NCI-H2227 treated with DMSO at 0.1 percent for 48 hours (cell line): ENCODE measurements around the gene KTN1.

ENCODE experiments used
- DNase-seq: peaks from one replicate; lab custom pipeline; 2025; lab: John Stamatoyannopoulos, UW

KTN1 gene

DNA sequence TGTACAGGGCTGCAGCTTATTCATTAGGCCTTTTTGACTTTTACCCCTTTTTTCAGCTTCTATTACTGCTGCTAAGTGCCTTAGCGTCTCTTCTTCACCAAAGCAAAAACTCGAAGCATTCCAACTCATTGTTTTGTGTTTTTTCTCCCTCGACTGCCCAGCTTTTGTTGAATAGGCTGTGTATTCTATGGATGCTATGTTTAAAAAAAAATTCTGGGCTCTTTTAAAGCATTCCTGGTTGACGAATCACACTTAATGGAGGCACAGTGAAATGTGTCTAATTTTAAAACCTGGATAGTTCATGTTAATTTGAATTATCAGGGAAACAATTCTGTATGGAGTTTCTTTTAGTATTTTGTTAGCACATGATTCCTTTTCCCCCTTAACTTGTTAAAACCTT is 29.7 kb downstream of the KTN1 start:
- no peak for DNase-seq

DNA sequence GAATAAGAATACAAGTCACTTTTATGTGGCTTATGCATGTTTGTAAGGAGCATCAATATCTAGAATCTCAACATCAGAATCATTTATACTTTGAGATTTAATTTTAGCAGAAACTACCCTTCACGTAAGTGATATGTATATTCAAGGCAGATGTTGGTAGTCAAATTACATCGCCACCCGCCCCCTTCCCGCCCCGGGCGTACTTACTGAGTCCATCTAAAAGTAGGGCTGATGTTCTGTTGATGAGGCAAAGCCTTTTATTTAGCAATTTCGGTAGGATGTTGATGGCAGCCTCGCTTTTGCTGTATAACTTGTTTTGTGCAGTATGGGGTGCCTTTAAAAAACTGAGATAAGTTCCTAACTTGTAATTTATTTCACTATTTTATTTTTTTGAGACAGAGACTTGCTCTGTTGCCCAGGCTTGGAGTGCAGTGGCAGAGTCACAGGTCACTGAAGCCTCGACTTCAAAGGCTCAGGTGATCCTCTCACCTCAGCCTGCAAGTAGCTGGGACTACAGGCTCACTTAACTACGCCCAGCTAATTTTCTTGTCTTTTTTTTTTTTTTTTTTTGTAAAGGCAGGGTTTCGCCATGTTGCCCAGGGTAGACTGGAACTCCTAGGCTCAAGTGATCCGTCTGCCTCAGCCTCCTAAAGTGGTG is 30.8 kb downstream of the KTN1 start:
- DNase-seq: no peak

DNA sequence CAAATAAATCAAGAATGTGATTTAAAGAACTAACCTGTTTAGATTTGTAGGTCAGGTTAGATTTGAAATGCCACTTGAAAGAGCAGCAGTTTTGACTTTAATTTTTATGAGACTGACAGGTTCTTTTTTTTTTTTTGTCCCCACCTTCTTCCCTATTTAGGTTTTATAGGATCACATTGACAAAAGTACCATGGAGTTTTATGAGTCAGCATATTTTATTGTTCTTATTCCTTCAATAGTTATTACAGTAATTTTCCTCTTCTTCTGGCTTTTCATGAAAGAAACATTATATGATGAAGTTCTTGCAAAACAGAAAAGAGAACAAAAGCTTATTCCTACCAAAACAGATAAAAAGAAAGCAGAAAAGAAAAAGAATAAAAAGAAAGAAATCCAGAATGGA is 31.9 kb downstream of the KTN1 start:
- no peak for DNase-seq

DNA sequence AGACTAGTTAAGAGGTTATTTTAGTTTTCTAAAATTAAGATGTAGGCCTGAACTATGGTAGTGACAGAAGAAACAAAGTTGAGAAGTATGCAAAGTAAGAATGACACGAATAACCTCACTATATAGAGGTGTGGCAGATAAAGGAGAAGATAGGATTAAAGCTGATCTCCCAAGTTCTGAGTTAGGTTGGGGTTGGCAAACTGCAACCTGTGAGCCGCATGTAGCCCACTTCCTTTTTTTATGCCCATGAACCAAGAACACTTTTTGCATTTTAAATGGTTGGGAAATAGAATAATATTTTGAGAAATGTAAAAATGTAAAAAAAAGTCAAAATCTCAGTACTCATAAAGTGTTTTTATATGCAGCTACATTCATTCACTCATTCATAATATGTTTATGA is 34.3 kb downstream of the KTN1 start:
- no peak for DNase-seq

DNA sequence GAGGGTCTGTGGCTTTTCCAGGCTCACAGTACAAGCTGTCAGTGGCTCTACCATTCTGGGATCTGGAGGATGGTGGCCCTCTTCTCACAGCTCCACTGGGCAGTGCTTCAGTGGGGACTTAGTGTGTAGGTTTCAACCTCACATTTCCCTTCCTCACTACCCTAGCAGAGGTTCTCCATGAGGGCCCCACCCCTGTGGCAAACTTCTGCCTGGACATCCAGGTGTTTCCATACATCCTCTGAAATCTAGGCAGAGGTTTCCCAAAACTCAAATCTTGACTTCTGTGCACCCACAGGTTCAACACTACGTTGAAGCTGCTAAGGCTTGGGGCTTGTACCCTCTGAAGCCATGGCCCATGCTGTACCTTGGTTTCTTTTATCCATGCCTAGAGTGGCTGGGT is 40.3 kb downstream of the KTN1 start:
- DNase-seq: no peak

DNA sequence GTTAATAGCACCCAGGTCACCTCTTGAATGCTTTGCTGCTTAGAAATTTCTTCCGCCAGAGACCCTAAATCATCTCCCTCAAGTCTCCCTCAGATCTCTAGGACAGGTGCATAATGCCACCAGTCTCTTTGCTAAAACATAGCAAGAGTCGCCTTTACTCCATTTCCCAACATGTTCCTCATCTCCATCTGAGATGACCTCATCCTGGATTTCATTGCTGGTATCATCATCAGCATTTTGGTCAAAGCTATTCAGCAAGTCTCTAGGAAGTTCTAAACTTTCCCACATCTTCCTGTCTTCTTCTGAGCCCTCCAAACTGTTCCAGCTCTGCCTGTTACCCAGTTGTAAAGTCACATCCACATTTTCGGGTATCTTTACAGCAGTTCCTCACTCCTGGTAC is 41.0 kb downstream of the KTN1 start:
- DNase-seq: no peak

DNA sequence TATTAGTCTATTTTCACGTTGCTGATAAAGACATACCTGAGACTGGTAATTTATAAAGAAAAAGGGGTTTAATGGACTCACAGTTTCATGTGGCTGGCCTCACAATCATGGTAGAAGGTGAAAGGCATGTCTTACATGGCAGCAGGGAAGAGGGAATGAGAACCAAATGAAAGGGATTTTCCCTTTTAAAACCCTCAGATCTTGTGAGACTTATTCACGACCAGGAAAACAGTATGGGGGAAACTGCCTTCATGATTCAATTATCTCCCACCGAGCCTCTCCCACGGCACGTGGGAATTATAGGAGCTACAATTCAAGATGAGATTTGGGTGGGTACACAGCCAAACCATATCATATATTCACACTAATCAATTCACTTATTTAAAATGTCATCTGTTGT is 41.4 kb downstream of the KTN1 start:
- no peak for DNase-seq

DNA sequence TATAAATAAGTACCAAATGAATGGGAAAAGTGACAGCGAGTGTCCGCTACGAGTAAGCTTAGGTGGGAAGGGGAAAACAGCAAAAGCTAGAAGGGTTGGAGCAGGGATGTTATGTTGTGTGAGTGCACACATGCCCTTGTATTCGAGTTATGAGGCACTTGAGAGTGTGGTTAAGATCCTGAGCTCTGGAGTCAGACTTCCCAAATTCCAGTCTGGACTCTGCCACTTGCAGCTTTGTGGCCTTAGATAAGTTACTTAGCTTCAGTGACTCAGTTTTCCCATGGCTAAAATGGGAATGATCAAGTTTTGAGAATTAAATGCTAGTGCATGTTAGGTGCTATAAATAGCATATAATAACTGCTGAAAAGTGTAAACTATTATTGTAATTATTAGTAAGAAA is 44.9 kb downstream of the KTN1 start:
- DNase-seq: no peak

DNA sequence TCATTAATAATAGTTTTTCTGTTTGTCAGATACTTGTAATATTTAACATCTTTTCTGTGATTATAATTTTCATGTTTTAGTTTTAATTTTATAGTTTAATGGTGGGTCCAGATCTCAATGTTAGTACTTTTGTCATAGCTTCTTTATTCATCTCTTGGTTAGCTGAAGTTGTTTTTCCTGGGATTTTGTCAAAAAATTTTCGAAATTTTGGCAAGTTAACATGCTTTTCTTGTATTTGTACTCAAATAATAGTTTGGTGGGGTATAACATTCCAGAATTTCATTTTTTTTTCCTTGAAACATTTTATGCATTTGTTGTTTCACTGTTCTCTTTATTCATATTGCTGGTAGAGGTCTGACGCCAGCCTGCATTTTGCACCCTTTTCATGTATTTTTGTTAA is 45.5 kb downstream of the KTN1 start:
- DNase-seq: no peak

DNA sequence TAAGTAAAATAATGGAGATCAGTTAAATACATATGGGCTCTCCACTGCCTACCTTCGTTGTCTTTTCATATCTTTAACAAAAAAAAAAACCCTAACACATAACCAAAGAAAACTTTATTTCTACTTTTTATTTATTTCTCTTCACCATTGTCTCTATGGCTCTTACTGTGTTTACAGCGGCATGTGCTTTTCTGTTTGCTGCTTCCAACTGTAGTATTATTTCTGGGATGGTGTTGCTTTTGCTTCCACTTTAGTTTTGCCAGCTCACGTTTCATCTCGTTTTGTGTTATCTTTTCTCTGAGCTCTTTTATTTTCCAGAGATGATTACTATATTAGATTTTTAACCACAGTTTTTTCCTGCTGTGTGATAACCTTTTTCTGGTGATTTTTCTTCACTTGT is 46.1 kb downstream of the KTN1 start:
- DNase-seq: no peak

DNA sequence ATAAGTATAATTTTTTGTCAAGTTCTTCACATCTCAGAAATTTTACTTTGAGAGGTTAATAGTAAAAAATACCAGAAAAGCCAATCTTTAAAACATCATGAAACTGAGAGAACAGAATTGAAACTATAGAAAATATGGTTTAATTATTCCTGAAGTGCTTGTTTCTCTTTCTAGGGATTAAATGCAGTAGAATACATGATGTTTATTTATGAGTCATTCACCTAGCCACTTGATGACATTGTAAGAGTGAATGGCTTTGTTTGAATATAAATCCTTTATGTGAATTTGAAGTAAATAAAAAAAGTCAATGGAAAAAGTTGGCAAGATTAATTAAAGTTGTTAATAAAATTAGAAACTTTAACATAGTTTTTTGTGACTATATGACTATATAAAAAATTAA is 48.4 kb downstream of the KTN1 start:
- no peak for DNase-seq

DNA sequence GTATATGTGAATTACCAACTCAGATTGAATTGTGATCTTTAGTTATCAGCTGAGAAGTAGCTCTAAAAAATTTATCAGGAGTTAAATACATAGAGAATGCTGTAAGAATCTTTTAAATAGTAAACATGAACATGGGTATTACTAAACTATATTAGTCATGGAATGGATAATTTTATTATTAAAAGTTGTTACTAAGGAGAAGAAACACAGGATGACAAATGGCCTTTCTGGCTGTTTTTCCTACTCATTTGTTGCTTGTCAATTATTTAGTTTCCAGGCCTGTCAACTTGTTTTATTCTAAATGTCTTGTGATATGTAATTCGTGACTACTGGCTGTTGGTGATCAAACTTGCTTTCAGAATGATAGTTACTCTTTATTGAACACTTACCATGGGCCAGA is 58.7 kb downstream of the KTN1 start:
- no peak for DNase-seq

DNA sequence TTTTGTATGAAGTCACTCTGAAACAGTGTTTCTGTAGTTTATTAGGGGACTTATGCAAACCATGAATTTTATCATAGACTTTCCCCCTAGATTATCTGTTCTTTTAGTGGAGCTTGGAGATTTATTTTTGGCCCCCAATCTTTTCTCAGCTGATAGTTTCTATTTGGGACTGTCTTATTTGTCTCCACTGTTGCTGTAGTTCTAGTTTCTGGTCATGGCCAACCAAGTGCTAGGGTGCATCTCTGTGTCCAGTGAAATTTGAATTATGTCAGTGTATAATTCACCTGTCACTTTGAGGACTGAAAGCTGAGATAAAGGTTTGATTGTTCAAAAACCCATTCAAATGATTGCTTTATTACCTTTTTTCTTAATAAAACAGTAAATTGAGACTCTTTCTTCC is 61.3 kb downstream of the KTN1 start:
- no peak for DNase-seq

DNA sequence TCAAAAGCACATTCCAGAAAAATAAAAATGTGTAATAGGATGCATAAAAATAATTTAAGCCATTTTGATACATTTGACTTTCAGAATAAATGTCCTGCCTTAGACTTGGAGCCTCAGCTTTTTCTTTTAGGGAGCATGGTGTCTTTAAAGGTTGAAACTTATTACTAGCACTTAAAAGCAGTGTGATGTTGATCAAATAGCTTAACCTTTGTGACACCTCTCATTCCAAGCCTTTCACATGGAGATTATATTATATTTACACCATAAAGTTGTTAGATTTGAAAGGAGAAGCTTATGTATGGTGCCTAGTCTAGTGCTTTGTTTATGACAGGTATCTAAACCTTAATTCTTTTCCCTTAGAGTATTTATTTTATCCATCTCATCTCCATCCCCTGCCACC is 61.9 kb downstream of the KTN1 start:
- no peak for DNase-seq

DNA sequence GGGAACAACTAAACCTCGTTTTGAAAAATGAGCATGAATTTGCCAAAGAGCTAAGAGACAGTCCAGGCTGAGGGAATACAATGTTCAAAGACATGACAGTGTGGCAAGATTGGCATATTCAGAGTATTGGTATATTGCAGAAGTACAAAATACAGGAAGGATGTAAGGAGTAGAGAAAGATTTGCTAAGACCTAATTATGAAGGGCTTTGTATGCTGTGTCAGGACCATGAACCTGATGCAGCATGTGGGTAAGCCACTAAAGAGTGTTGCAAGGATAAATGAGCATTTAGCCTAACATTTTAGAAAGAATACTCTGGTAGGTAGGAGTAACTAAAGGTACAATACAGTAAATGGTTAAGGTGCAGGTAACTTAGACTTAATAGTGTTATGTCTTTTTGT is 65.1 kb downstream of the KTN1 start:
- no peak for DNase-seq

DNA sequence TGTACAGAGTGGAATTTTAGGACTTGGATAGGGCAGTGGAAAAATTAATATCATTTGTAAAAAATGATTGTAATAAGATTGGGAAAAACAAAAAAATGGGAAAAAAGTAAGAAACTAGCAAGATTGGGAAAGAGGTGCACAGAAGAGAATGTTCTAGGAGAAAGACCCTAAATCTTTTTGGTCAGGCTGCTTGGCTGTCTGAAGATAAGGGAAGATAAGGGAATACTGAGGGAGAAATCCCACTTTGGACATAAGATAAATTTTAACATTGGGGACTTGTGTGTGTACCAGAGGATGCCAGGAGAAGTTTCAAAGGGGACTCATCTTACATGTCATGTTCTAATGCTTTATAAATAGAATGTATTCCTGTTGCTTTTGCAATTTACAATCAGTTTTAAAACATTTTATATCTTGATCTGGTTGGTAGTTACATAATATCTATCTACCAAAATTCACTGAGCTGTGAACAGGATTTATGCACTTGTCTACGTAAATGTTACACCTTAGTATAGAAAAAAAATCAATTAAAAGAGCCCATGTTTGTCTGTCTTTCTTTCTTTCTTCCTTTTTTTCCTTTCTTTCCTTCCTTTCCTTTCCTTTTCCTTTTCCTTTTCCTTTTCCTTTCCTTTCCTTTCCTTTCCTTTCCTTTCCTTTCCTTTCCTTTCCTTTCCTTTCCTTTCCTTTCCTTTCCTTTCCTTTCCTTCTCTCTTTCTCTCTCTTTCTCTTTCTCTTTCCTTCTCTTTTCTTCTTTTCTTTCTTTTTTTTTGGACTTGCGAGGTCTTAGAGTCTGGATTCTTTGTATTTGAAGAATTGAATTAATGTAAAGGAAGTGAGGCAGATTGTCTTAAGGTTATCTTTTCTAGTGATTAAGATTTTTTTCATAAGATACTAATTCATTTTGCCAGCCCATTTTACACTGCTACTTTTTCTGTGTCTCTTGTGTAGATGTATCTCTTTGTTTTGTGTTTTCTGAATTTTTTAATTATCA is 66.1 kb downstream of the KTN1 start:
- no peak for DNase-seq

DNA sequence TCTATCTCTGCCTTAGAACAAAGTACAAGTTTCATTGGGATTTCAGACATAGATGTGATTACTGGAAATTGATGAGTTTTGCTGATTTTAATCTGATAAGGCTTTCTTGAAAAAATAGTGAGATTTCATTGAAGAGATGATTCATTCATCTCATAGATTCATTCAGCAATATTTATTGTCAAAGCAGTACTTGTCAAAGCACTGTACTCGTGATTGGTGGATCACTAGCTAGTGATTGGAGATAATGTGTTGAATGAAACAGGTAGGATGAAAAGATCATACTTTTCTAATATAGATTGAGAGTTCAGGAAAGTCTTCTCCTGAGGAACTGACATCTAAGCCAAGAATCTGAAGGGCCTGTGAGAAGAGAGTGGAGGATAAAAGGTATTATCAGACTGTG is 71.0 kb downstream of the KTN1 start:
- no peak for DNase-seq

DNA sequence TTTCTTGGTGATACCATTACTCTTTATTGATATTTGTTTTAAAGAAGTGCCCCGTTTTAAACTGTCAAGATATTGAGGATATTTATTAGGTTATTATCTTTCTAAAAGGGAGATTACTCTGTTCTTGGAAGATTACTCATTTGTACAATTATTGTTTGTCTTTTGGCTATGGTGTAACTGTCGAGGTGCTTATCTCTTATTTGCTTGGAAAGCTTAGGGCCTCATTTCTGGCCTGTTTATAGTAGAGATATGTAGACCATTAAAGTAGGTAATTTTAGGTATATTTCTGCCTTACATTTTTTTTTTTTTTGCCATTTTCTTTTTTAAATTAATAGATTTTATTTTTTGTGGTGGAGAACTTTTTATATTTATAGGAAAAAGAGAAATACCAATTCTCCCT is 74.2 kb downstream of the KTN1 start:
- no peak for DNase-seq

DNA sequence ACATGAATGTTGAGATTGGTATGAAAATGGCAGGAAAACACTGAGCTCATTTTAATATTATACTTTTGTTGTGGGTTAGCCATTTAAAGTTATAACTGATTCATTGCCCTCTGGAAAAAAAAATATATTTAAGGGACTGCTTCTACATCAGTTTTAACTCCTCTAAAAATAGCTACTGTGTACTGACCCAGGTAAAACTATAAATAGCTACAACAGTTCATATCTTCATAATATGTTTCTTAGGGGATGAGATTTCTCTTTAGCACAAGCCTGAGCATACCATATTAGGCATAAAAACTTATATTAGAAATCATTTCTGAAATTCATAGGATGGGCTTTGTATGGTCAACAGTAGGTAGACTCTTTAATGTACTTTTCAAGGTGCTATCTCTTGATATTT is 81.0 kb downstream of the KTN1 start:
- DNase-seq: no peak

DNA sequence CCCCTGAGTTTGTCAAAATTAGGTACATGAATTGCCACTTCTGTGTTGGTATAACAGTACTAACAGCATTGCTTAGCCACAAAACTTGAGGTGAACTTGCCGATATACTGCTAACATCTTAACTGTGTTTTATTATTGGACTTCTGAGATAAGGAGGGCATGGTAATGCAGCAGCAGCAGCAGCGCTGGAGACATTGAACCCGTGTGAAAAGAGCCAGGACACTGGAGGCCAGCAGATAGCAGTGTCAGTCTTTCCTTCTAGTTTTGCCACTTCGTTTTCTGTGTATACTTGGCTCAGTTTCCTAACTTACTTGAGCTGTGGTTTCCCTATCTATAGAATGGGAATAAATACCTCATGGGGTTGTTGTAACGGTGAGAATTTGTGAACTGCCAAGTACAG is 82.7 kb downstream of the KTN1 start:
- DNase-seq: no peak

DNA sequence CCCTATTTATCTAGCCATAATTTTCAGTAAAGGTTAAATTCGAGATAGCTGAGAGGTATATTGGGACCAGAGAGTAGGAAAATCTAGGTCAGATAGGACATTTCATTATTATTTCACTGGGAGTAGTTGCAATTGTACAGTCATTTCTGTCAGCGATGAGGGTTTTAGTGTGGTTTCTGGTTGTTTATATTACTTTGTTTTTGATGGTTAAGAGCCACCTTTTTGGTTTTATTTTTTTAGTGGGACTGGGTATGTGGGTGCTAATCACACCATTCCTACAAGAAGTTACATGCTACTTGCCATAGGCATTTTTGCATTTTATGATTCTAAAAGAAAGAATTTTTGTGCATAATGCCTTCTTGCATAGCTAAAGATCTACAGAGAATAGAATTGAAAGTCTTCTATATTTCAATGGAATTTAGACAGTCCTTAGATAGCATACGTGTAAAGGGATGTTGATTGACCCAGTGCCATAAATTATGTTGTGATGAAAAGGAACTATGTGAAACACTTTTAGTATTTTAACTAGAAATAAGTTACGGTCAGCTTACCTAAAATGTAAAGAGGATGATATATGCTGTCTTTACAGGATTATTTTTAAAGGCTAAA is 85.2 kb downstream of the KTN1 start:
- DNase-seq: no peak

DNA sequence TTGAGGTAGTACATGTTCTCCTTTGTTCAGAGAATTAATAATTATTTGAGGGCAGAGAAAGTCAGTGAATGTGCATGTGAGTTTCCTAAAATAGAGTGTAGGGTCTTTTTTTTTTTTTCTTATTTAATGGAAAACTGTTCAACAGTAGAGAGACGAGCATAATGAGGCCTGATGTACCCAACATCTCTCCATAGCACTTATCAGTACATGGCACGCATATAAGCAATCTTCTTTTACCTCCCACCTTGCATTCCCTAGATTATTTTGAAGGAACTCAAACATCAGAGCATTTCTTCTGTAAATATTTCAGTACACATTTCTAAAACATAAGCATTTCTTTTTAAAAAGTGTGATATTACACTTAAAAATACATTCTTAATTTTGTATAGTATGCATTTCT is 87.8 kb downstream of the KTN1 start:
- no peak for DNase-seq

DNA sequence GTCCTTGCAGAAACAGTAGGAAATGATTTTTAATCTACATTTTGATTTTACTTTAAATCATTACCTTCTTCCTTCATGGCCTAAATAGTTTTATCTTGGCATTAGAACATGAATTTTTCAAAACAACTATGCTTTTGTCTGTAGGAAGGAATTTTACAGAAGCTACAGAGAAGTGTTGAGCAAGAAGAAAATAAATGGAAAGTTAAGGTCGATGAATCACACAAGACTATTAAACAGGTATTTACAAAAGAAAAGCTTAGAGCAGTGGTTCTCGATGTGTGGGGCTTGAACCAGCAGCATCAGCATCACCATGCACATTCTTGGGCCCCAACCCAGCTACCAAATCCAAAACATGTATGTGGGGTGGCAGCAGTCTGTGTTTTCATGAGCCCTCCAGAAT is 91.6 kb downstream of the KTN1 start:
- no peak for DNase-seq
